Prostate gland (tissue), 2 donors: ENCODE measurements around the gene ZSWIM5.

ENCODE experiments used
- CTCF ChIP-seq, 4 experiments: fragments of 200-600 bp in 2 of 4; fragments of 450-650 bp in 2 of 4; sonication (generic) in 2 of 4; IDR thresholded peaks; 1 replicate in 3 of 4; 2 replicates in 1 of 4; pipeline ENCODE4 v1.5.1; 2016 to 2019; ENCODE audit warnings: antibody characterized with exemption in 4 of 4, mild to moderate bottlenecking in 2 of 4, moderate library complexity in 2 of 4
- POLR2AphosphoS5 ChIP-seq: sonication (generic); formaldehyde crosslinking; IDR thresholded peaks from one replicate; pipeline ENCODE4 v1.6.1; 2017; ENCODE audit warnings: antibody characterized with exemption

DNA sequence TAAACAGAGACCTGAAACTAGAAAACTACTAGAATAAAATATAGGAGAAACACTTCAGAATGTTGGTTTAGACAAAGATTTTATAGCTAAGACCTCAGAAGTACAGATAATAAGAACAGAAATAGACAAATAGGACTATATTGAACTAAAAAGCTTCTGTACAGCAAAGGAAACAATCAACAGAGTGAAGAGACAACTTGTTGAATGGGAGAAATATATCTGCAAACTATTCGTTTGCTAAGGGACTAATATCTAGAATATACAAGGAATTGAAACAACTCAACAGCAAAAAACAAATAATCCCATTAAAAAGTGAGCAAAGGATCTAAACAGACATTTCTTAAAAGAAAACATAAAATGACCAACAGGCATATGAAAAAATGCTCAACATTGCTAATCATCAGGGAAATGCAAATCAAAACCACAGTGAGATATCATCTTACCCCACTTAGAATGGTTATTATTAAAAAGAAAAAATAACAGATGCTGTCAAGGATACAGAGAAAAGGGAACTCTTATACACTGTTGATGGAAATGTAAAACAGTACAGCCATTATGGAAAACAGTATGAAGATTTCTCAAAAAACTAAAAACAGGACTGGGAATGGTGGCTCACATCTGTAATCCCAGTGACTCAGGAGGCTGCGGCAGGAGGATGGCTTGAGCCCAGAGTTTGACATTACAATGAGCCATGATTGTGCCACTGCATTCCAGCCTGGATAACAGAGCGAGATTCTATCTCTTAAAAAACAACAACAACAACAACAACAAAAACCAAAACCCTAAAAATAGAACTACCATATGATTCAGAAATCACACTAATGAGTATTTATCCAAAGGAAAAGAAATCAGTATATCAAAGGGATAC, 37.3 kb upstream of the ZSWIM5 start:
- TF ChIP-seq POLR2AphosphoS5 (no peak), CTCF (IDR thresholded peaks at IDR 0.05) (no peak)
